T-helper 1 cell treated with Interleukin-12 subunit alpha and Interleukin-12 subunit beta and Interleukin-4 antibody, amounts not matched to agents 30 μg/mL and 1 μg/mL, for 36 hours (primary cell): Measurements from ENCODE around the gene GSN.

Source experiments
- H3K27ac Mint-ChIP-seq: one replicate; pipeline ENCODE4 v1.8.0; 2021; ENCODE audit warnings: mild to moderate bottlenecking, mixed read lengths
- H3K27me3 Mint-ChIP-seq: one replicate; pipeline ENCODE4 v1.8.0; 2021; ENCODE audit warnings: low read depth, mixed read lengths
- H3K36me3 Mint-ChIP-seq: one replicate; pipeline ENCODE4 v1.8.0; 2021; ENCODE audit warnings: low read depth, mixed read lengths
- H3K4me1 Mint-ChIP-seq: one replicate; pipeline ENCODE4 v1.8.0; 2021; ENCODE audit warnings: low read depth, mixed read lengths
- H3K4me3 Mint-ChIP-seq: one replicate; pipeline ENCODE4 v1.8.0; 2021; ENCODE audit warnings: mild to moderate bottlenecking, moderate library complexity, mixed read lengths
- H3K9me3 Mint-ChIP-seq: one replicate; pipeline ENCODE4 v1.8.0; 2021; ENCODE audit warnings: mixed read lengths

Gene GSN

DNA sequence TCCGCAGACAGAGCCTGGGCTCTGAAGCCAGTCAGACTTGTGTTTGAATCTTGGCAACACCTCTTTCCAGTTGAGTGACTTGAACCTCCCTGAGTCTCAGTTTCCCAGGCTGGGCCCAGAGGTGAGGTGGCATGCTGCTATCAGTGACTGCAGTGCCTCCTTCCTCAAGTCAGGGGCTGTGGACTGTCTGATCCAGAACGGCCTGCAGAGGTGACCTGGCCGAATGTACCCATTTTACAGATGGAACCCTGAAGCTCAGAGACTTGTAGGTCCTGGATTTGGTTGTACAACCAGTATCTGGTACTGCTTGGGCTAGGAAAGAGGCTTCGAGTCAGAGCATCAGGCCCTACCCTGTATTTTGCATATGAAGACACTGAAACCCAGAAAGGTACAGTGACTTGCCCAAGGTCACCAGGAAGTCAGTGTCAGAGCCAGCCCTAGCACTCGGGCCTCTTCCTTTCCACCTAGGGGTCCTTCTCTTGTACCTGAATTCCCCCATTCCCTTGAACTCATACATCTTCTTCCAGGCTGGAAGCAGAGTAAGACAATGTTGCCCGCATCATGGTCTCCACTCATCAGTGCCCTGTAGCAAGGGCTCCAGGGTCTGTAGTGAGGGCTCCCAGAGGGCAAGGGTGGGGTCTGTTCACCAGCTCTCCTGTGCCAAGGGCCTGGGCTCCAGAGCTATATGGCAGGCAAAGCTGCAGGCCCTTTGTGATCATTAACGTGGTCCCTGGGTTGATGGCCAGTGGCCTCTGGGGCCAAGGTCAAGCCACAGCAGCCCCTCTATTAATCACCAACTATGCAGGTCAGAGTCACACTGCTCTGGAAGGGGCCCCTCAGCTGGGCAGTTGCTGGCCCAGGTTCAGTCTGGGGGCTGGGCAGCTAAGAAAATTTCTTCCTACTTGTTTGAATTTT is 28.5 kb downstream of the GSN start:
- Mint-ChIP-seq H3K36me3 (no peaks in the 10 kb centered on the region), H3K27ac (no peak overlapping the region), H3K27me3 (peaks cover 22% of the 10 kb centered on the region), H3K4me1 (peaks cover 10% of the 10 kb centered on the region), H3K9me3 (no peaks in the 10 kb centered on the region), H3K4me3 (no peak overlapping the region)

DNA sequence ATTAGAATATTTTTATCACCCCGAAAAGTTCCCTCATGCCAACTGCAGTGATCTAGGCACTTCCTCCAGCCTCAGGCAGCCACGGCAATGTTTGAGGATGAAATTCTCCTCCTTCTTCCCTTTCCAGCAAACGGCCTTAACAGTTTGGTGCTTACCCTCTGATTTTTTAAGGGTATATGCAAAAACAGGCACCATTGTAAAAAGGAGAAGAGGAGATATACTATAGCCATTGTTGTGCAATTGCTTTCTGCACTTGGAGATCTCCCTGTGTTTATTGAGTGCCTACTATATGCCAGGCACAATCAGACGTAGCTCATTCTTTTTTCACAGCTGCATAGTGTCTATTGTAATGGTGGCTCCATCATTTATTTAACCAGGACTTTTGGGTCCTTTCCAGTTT is 29.4 kb downstream of the GSN start:
- Mint-ChIP-seq H3K36me3 (no peaks in the 10 kb centered on the region), H3K27ac (no peak overlapping the region), H3K9me3 (no peaks in the 10 kb centered on the region), H3K4me1 (peaks cover 10% of the 10 kb centered on the region), H3K27me3 (peaks cover 26% of the 10 kb centered on the region), H3K4me3 (no peak overlapping the region)

DNA sequence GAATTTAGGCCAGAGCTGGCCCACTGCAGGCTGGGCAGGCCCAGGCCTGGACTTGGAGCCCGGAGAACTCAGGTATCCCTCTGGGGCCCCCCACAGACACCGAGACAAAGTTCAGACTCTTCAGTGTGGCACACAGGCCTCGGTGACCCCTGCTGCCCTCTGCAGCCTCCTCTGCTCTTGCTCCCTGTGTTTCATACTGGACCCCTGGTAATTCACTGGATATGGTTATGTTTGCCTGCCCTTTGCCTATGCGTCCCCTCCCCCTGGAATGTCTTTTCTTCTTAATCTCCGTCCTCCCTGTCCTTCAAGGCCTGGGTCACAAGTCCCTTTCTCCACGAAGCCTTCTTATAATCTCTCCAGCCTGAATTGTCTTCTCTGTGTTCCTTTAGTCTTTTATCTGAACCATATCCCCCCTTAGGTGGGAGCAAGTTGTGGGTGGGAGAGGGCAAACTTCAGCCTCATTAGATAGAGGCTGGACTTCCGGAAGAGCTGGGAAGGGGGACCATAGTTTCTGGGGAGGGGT is 30.1 kb downstream of the GSN start:
- Mint-ChIP-seq H3K4me1 (peaks cover 10% of the 10 kb centered on the region), H3K9me3 (no peaks in the 10 kb centered on the region), H3K36me3 (no peaks in the 10 kb centered on the region), H3K27me3 (peaks cover 26% of the 10 kb centered on the region), H3K27ac (no peak overlapping the region), H3K4me3 (no peak overlapping the region)

DNA sequence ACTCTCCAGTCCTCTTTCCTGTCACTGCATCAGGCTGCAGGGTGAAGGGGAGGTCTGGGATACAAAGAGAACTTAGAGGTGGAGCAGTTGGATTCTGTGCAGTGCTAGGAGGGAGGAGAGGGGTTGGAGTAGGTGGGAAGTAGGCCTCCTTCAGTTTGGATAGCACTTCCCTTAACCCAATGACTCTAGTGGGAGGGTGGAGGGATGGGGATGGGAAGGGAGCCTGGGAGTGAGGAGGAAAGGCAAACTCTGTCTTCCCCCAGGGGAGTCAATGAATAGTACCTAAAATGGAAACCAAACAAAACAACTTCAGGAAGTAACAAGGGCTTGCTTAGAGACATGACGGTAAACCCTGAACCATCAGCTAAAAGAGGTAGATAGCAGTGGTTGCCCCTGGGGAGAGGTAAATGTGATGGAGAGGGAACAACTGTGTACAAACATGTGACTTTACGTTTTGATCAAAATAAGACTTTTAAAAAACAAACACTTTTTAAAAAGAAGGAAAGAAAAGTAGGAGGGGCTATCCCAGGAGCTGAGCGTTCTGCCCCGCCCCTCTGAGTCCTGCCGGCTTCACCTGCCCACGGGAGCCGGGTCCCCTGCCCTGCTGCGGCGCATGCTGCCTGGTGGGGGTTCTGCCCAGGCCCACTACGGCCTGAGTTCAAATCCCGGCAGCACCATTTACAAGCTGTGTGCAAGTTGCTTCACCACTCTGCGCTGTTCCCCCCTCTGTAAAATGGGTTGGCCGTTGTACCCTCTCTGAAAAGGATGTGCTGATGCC is 30.9 kb downstream of the GSN start:
- peaks cover 10% of the 10 kb centered on the region for H3K4me1 Mint-ChIP-seq
- H3K9me3 Mint-ChIP-seq, result no peaks in the 10 kb centered on the region
- H3K36me3 Mint-ChIP-seq, result no peaks in the 10 kb centered on the region
- peak overlapping the region; percentile 60 for H3K4me3 Mint-ChIP-seq
- H3K27me3 Mint-ChIP-seq, result peaks cover 26% of the 10 kb centered on the region
- peak overlapping the region; percentile 14 for H3K27ac Mint-ChIP-seq

DNA sequence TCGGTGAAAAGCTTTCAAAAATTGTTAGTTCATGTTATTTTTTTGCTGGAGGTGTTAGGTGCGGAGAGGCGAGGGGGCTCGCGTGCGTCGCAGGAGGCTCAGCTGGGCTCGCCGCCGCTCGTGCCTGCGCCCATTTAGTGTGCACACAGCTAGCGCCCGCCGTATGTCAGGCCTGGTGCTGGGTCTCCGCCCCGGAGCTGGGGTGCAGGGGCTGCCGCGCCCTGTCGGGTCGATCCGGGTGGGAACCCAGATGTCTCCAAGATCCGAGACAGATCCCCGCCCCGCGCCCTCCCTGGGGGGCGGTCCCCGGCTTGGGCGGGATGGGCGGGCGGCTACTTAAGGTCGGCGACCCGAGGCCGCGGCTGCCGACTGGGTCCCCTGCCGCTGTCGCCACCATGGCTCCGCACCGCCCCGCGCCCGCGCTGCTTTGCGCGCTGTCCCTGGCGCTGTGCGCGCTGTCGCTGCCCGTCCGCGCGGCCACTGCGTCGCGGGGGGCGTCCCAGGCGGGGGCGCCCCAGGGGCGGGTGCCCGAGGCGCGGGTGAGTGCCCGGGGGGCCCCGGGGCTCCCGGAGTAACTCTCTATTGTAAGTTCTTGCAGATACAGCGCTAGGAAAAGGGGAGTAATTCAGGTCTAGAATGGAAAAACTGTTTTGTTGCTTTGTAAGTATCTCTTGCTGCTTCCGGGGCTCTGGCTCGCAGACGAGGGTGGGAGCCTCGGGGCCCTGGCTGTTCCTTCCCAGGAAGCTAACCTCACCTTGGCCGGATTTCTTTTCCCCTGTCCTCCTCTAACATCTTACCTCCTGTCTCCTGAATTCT is 31.7 kb downstream of the GSN start:
- Mint-ChIP-seq H3K4me3 (peak overlapping the region; percentile 74), H3K36me3 (no peaks in the 10 kb centered on the region), H3K27me3 (peaks cover 26% of the 10 kb centered on the region), H3K27ac (no peak overlapping the region), H3K4me1 (peaks cover 10% of the 10 kb centered on the region), H3K9me3 (no peaks in the 10 kb centered on the region)

DNA sequence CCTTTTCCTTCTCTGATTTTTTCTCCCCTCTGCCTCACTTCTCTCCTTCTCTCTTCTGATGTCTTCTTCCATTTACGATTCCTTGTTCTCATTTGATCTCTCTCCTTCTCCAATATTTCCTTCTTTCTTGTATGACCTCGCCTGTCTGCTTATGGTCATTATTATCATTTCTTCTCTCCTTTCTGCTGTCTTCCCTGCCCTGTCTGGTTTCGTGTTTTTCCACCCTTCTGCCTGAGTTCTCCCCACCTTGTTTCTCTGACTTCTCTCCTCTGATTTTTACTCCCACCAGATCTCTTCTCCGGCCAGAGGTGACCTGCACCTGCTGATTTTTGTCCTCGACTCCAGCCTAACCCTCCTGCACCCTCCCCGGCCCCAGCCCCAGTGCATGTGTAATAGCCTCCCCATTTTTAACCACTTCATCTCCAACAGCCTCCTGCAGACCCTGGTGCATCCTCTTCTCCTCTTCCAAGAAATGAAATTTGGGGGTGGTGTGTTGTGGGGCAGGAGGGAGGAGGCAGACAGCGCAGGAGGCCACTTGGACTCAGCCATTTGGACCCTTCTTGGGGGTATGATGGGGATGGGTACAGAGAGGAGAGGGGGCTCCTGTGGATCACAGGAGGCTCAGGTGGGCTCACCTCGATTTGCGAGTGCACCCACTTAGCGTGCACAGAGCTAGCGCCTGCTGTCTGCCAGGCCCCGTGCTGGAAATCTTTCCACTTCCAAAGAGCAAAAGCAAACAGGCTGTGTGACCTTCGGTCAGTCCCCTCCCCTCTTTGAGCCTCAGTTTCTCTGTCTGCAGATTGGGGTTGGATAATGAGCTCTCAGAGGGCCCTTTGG is 32.5 kb downstream of the GSN start:
- H3K4me3 Mint-ChIP-seq, result peak overlapping the region; percentile 74
- no peak overlapping the region for H3K27ac Mint-ChIP-seq
- H3K27me3 Mint-ChIP-seq, result peaks cover 26% of the 10 kb centered on the region
- H3K4me1 Mint-ChIP-seq, result peaks cover 10% of the 10 kb centered on the region
- H3K36me3 Mint-ChIP-seq, result no peaks in the 10 kb centered on the region
- no peaks in the 10 kb centered on the region for H3K9me3 Mint-ChIP-seq

DNA sequence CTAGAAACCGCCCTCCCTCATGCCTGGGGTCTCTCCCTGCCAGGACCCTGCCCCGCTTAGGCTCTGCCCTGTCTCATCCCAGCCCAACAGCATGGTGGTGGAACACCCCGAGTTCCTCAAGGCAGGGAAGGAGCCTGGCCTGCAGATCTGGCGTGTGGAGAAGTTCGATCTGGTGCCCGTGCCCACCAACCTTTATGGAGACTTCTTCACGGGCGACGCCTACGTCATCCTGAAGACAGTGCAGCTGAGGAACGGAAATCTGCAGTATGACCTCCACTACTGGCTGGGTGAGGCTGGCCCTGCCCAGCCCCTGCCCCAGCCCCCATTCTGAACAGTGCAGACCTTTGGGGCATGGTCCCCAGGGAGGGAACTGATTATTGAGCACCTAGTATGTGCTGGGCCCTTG is 33.9 kb downstream of the GSN start:
- H3K36me3 Mint-ChIP-seq, result no peaks in the 10 kb centered on the region
- peaks cover 10% of the 10 kb centered on the region for H3K4me1 Mint-ChIP-seq
- no peak overlapping the region for H3K27ac Mint-ChIP-seq
- peaks cover 26% of the 10 kb centered on the region for H3K27me3 Mint-ChIP-seq
- no peaks in the 10 kb centered on the region for H3K9me3 Mint-ChIP-seq
- H3K4me3 Mint-ChIP-seq, result no peak overlapping the region

DNA sequence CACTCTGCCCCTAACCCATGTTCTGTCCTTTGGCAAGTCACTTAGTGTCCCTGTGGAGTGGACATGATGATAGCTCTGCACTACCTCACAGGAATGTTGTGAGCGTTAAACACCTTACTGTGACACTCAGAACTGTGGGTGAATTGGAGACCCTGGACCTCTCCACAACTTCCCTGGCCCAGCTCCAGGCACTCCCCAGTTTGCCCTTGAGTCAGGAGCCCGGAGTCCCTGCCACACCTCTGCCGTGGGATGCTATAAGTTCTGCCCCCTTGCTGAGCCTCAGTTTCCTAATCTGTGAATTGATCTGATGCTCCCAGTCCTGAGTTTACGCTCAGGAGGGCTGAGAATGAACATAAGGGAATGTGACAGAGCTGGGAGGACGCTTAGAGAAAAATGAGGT is 34.4 kb downstream of the GSN start:
- Mint-ChIP-seq H3K9me3 (no peaks in the 10 kb centered on the region), H3K4me1 (peaks cover 10% of the 10 kb centered on the region), H3K36me3 (no peaks in the 10 kb centered on the region), H3K4me3 (no peak overlapping the region), H3K27ac (no peak overlapping the region), H3K27me3 (peaks cover 26% of the 10 kb centered on the region)

DNA sequence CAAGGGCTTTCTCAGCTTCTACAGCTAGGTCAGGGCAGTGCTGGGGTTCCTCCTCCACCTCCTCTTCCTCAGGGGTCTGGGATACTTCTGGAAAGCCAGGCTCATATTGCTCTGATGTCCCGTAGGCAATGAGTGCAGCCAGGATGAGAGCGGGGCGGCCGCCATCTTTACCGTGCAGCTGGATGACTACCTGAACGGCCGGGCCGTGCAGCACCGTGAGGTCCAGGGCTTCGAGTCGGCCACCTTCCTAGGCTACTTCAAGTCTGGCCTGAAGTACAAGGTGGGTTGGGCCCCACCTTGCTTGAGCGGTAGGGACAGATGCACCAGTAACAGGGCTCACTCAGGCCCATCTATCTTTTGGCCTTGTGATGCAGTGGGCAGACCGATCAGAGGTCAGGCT is 34.8 kb downstream of the GSN start:
- no peaks in the 10 kb centered on the region for H3K9me3 Mint-ChIP-seq
- H3K27me3 Mint-ChIP-seq, result peaks cover 26% of the 10 kb centered on the region
- H3K4me1 Mint-ChIP-seq, result peaks cover 10% of the 10 kb centered on the region
- no peak overlapping the region for H3K4me3 Mint-ChIP-seq
- no peaks in the 10 kb centered on the region for H3K36me3 Mint-ChIP-seq
- H3K27ac Mint-ChIP-seq, result no peak overlapping the region

DNA sequence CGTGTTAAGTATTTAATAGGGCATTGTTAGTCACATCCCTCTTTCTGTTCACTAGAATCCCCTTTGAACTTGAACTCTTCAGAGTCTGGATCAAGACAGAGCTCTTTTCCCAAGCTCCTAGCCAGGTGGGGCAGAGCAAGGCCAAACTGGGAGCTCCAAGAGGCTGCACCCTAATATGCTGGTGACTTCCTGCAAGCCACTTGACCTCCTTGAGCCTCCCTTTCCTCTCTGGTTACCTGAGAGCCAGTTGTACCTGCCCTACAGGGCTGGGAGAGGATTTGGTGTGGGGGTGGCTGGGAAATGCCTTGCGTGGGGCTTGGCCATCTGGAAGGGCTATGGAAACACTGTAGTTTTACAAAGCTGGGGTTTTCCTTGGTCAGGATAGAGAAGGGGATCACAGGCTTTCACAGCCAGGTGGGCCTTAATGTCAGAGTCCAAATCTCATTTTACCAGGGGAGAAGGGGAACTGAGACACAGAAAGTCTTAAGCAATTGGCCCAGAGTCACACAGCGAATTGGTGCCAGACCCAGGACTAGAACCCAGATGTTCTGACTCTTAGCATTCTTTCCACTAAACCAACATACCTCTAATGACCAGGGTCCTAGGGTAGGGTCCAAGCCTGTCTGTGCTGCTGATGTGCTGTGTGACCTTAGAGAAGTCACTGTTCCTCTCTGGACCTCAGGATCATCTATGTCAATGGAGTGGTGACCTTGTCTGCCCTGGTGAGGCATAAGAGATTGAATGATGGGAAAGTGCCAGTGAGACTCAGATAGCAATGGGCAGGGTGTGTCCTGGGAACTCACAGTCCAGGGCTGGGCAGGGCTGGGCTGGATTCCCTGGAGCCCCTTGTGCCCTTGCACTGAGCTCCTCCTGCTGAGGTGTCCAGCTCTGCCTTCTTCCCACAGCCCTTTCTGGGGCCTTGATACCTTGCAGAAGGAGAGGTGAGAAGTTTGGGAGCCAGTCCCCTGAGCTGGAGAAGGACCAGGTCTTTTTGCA is 35.8 kb downstream of the GSN start:
- peaks cover 20% of the 10 kb centered on the region for H3K27me3 Mint-ChIP-seq
- peaks cover 7% of the 10 kb centered on the region for H3K4me1 Mint-ChIP-seq
- H3K27ac Mint-ChIP-seq, result no peak overlapping the region
- no peaks in the 10 kb centered on the region for H3K9me3 Mint-ChIP-seq
- no peak overlapping the region for H3K4me3 Mint-ChIP-seq
- no peaks in the 10 kb centered on the region for H3K36me3 Mint-ChIP-seq

DNA sequence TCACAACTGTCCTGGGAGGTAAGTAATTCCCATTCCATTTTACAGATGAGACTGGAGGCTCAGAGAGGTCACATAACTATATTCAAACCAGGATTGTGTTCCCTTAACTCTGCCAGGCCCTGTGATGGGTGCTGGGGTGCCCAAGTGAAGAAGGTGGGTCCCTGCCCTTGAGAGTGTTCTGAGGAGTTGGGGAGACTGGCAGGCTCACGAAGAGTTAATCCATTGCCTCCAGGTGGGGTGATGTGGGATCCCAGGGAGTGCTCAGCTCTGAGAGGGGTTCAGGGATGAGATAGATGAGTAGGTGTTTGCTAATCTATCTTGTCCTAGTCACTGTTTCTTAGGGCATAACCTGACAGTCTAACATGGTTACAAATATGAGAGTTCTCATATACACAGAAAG is 36.7 kb downstream of the GSN start:
- no peak overlapping the region for H3K27ac Mint-ChIP-seq
- no peaks in the 10 kb centered on the region for H3K9me3 Mint-ChIP-seq
- peaks cover 4% of the 10 kb centered on the region for H3K4me1 Mint-ChIP-seq
- H3K36me3 Mint-ChIP-seq, result no peaks in the 10 kb centered on the region
- H3K4me3 Mint-ChIP-seq, result no peak overlapping the region
- H3K27me3 Mint-ChIP-seq, result peaks cover 17% of the 10 kb centered on the region

DNA sequence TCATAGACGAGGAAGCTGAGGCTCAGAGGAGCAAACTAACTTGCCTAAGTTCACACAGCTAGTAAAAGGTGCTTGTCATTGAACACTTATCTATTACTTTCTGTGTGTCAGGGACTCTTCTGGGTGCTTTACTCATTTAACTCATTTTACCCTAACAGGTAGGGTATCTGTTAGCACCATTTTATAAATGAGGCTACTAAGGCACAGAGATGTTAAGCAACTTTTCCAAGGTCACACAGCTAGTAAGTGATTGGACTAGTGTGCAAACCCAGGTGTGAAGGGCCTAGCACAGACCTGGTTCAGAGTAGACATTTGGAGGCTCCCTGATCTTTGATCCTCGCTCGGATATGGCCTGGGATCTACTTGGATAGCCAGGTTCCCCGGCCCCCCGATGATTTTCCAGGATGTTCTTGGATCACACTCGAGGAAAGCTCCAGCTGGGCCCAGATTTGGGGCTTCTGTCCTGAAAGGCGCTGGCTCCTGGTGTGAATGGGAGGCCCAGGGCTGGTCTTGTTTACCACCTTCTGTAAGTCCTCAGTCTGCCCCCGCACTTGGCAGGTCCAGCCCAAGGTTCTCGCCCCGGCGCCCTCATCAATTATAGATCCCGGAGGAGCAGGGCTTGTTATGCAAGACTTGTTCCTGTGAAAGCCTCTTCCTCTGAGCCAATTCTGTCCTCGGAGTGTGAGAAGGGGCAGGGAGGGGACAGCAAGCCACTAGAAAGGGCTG is 37.5 kb downstream of the GSN start:
- no peaks in the 10 kb centered on the region for H3K4me1 Mint-ChIP-seq
- H3K9me3 Mint-ChIP-seq, result no peaks in the 10 kb centered on the region
- no peak overlapping the region for H3K4me3 Mint-ChIP-seq
- H3K27ac Mint-ChIP-seq, result no peak overlapping the region
- H3K27me3 Mint-ChIP-seq, result peaks cover 11% of the 10 kb centered on the region
- H3K36me3 Mint-ChIP-seq, result no peaks in the 10 kb centered on the region
